Activated CD8-positive, alpha-beta memory T cell treated with anti-CD3 and anti-CD28 coated beads for 4 hours (primary cell): ENCODE data around the gene PREX1.

Source experiments
- DNase-seq, 2 donors: peaks; one replicate each; pipeline ENCODE4 v3.0.0-alpha.2; 2020; ENCODE audit warnings: low read depth in 2 of 2

The PREX1 gene

DNA sequence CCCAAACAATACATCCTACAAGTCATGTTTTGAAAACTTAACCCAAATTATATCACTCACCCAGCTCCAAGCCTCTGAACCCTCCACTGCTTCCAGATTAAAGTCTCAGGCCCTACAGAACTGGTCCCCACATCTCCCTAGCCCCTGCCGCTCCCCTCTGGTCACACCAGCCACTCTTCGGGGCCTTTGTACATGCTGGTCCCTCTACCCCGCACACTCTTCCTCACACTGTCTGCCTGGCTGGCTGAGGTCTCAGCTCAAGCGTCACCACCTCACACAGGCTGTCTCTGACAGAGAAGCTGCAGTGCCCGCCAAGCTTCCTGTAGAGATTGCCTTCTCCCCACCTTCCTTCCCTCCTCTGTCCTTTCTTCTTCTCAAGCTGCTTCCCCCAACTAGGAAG, 192.4 kb downstream of the PREX1 start:
- DNase-seq, result no peak

DNA sequence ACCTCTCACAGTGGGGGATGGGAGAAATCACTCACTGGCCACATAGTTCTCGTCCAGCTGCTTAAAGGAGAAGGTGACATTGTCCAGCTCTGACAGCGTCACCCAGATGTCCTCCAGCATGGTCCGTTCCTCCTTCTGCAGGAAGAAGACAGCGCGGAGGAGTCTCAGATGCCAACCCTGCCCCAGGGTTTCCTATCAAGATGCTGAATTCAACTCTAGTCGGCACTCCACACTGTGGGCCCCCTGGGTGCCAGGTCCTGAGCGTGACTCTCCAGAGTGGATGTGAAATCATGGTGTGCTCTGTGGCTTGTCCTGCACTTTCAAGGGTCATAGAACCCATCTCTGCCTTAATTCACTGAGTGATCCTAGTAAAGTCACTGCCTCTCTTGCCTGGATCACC, 193.2 kb downstream of the PREX1 start:
- no peak for DNase-seq

GRCh38 chr20:48633620-48634257, 194.1 kb downstream of the PREX1 start:
- DNase-seq, result no peak

DNA sequence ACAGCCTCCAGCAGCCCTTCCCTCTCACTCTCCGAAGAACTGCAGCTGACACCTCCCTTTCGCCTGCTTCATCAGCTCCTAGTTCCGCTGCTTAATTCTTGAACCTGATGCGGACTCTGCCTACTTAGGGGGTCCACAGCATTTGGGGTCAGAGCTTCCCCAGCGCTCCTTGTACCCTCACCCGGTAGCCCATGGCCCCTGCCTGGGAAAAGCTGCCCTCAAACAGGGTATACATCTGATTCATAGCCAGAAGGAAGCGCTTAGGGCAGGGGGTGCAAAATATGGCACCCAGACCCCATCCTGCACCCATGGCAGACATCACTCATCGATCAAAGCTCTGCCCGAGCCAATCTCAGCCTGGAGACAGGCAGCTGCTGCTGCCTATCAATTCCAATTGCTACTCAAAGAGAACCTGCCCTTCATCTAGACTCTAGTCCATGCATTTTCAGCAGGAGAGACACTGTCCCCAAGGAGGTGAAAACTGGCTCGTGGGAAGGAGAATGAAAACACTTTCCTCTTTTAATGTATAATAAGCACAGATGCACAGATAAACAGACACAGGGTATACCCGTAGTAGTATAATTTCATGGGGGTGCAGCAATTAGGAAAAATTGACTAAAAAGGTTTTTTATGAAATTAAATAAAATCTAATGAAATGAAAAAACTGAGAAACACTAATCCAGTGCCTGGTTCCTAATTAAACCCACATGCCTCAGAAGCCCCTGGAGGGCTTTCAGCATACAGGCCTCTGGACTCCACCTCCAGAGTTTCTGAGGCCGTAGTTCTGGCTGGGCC, 194.8 kb downstream of the PREX1 start:
- no peak for DNase-seq

DNA sequence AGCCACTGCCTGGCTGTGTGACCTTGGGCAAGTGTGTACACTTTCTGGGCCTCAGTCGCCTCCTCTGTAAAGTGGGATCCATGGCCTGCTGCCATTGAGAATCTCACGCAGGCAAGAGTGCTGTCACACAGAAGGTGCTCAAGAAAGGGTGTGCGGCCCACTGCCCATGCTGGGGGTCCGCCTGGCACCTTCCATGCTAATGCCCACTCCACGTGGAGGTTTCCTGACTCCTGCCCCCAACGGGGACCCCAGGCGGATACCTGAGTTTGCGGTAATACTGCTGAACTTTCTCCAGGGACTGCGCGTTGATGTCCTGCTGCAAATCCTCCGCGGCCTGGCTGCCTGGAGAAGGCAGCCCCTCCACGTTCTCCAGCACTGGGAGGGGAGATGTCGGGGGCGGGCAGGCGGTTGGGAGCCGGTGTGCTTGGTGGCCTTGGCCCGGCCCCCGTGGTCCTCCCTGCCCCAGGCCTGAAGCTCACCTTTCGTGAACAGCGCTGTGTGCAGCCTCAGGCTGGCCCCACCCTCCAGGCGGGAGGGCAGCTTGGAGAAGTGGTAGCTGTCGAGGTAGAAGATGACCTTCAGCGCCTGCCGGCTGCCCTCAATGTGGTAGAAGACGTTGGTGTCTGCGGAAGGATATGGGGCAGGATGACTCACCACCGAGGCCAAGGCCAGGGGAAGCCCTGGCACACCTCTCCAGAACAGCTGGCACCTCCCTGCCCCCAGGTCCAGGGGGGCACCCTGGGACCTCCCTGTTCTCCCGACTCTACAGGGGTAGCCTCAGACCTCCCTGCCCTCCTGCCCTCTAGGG, 195.6 kb downstream of the PREX1 start:
- DNase-seq, result no peak

DNA sequence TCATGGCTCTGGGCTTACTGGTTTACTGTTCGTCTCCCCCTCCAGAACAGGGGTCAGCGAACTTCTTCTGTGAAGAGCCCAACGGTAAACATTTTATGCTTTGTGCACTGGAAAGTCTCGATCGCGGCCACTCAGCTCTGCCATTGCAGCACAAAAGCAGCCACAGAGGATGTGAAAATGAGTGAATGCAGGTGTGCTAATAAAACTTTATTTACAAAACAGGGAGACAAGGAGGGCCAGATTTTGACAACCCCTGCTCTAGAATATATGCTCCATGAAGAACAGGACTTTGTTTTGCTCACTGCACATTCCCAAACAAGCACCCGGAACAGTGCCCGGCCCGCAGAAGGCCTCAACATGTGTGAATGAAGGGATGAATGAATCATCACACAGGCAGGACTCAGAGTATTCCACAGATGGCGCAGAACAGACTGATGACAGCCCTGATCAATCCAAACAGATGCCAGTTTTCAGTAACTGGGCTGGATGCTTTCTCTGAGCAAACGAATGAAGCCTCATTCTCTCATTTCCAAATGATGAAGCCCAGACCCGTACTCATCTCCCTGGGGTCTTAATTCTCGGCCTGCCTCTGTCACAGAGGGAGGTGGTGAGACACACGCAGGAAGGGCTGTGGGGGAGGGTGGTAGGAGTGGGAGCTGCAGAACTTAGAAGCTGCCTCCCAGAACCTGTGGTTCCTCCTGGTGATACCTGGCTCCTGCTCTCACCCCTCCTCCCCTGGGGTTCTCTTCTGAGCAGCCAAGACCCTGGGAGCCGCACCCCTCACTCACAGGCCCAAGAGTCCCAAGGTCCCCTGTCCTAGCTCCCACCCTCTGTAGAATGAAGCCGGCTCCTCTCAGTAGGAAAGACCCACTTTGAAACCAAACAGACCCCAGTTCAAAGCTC, 196.4 kb downstream of the PREX1 start:
- no peak for DNase-seq

DNA sequence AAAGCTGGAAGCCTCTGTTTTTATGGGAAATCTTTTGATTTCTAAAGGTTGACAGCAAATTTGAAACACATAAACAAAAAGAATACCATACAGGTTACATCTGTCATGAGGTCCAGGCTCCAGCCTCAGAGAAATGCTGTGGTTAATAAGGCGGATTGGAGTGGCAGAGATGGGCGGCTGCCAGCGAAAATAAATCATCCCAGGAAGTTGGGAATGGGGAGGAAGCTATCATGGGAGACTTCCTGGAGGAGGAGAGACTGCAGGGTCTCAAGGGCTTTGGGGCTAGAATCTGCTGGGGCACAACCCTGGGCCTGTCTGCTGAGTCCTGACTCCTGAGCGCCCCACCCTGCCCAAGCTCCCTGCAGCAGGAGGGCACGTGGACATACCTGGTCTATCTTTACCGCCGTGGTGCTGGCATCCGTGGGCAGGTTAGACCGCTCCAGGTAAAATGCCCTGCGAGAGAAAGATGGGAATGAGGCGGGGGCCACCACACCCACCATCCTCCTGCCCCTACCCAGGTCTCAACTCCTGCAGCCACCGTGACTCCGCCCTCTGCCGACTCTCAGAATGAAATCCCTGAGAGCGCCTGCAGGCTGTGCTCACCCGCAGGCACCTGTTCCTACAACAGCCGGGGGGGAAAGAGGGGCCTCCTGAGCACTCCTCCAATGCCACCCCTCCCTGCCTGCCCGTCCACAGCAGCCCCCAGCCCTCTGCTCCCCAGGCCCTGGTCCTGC, 197.3 kb downstream of the PREX1 start:
- DNase-seq, result no peak

- DNase-seq, result no peak
These were observed 197.9 kb downstream of the PREX1 start for GRCh38 chr20:48629960-48630315.

GRCh38 chr20:48629069-48629959, 198.5 kb downstream of the PREX1 start:
- no peak for DNase-seq

DNA sequence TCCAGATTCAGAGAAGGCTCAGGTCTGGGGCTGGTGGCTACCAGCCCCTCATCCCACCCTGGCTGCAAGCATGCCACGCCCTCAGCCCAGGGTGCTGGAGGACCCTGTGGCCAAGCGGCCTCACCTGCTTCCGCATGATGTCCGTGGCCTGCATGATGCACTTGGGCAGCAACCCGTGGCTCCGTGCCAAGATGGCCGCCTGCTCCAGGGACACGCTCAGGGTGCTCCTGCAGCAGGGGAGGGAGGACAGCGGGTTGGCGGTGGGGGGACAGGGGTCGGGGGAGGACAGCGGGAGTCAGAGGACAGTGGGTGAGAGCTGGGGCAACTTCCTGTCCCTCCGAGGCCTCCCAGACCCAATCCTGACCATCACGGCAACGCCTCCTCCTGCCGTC, 200.1 kb downstream of the PREX1 start:
- DNase-seq, result no peak

GRCh38 chr20:48626938-48627736, 200.7 kb downstream of the PREX1 start:
- DNase-seq, result no peak

DNA sequence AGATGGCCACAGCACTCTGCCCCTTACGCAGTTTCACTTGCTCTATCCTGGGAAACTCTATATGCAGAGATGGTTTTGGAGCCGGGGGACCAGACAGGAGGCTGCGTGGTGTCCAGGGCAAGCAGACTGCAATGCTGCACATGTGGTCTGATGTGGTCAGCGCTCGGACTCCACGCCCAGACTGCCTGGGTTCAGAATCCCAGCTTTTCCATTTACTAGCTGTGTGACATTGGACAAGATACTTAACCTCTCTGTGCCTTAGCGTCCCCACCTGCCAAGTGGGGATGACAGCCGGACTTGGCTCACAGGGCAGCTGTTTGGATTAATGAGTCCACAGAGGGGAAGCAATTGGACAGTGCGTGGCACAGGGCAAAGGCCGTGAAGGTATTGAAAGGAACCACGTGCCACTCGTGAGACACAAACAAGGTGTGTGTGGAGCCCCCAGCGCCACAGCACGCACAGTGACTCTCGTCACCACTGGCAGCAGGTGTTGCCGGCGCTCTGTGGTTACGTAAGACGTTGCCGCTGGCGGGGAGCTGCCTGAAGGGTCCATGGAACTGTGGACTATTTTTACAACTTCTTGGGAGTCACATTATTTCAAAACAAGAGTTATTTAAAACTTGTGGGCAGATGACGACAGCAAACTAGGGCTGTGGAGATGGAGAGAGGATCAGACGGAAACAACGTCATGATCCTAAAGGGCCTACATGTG, 201.4 kb downstream of the PREX1 start:
- no peak for DNase-seq

DNA sequence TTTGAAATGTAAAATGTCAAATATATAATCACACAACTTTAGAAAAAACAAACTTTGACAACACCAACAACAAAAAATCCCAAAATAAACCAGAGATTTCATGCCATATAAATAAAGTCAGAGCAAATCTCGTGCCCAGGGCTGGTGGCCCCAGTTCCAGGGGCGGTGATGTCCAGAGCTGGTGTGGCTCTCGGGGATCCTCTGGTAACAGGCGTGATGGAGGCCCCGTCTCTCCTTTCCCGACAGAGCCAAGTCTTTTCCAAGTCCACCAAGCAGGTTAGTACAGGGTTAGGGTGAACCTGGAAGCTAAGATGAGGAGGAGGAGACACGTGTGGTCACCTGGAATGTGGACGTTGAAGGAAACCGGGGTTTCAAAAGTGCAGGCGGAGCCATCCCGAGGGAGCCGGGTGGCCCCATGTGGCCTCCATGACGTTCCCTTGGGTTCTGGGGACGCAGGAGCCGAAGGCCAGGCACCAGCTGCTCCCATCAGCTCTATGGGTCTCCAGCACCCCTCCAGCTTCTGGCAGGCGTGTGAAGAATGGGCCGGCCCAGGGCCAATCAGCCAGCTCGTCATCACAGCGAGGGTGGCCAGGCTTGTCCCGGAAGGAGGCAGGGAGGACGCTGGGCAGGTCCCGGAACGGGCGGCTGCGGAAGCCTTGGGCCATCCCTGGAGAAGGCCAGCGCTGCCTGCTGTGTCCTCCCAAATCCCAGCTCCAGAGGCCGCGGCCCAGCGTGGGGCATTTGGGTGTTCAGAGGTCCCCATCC, 202.5 kb downstream of the PREX1 start:
- no peak for DNase-seq

DNA sequence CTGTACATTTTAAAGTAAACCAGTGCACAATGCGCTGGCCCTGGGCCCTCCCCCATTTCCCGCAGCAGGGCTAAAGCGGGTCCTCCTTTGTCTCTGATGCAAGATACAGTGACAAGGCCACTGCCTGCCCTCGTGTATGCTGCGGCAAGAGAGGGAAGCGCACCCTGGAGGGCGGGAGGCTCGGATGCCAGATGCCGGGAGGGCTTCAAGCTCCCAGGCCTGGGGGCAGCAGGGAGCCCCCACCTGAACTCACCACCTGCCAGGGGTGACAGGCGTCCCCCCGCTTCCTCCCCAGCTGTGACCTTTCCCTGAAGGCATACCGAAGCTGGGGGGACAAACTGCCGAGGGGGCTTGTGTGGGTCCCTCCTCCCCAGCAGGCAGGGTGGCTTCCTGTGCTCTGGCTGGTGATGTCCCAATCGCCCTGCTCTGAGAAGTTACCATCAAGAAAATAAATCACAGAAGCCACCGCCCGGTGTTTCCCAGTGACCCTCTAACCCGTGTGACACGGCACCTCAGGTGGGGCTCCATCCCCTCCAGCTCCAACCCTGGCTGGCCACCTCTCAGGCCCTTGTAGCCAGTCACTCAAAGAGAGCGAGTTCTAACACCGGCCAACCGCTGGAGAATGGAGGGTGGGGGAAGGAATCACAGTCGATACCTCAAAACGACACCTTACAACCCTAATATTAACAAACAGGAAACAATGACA, 203.3 kb downstream of the PREX1 start:
- no peak for DNase-seq

GRCh38 chr20:48623906-48624265, 203.9 kb downstream of the PREX1 start:
- no peak for DNase-seq

DNA sequence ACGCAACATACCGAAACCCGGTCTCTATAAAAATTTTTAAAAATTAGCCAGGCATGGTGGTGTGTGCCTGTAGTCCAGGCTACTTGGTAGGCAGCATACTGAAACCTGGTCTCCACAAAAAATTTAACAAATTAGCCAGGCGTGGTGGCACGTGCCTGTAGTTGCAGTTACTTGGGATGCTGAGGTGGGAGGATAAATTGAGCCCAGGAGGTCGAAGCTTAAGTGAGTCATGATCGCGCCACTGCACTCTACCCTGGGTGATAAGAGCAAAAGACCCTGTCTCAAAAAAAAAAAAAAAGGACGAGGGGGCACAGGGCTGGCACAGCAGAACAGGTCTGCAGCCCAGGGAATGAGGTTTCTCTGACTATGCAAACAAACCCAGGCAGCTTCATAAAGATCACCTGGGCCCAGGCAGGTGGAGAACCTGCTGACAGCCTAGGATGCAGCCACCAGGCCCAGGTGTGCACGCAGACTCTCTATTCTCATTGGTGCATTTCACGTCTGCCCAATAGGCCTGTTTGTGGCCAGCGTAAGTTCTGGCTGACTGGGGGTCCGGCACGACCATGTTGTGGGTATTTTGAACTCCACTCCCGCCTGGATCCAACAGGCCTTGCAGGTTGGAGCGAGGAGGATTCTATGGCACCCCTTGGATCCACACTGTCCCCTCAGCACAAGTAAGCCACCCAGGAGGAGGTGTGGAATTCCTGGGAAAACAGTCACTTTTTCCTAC, 204.5 kb downstream of the PREX1 start:
- DNase-seq, result no peak

- no peak for DNase-seq
These were observed 205.4 kb downstream of the PREX1 start for GRCh38 chr20:48622421-48622820.
